ENCODE measurements around the gene POR. TPM values are rescaled to one million over a fixed set of nuclear protein-coding genes. Genes with fewer than 3 reads are reported as not detected.

Gene POR
- total and polyA plus RNA-seq, 2 of the 13 experiments (the other 11 are each of a cell fraction or from before 2014, with no cell fraction given) = 145 to 266 TPM

- TF ChIP-seq ZNF770 (CRISPR knock-in tag; IDR thresholded peaks at IDR 0.05) = peak; percentile 97
- no peak for TF ChIP-seq ZNF136 (CRISPR knock-in tag; IDR thresholded peaks at IDR 0.05; ENCODE audit: low read depth)
- 0 out of 2 replicates have a peak, but pooled peaks have one; percentile 9 for TF ChIP-seq GATAD1 (CRISPR knock-in tag; IDR thresholded peaks at IDR 0.05)
- TF ChIP-seq KMT2B (CRISPR knock-in tag; IDR thresholded peaks at IDR 0.05) = no peak
- no peak for TF ChIP-seq FOXC1 (CRISPR knock-in tag; IDR thresholded peaks at IDR 0.05; ENCODE audit: borderline replicate concordance)
- TF ChIP-seq ZNF878 (CRISPR knock-in tag; IDR thresholded peaks at IDR 0.05) = no peak
- TF ChIP-seq ZNF350 (CRISPR knock-in tag; IDR thresholded peaks at IDR 0.05; ENCODE audit: borderline replicate concordance, low read depth) = peak; percentile 60; the same call in 1 of the 2 replicates
- TF ChIP-seq TOE1 (CRISPR knock-in tag; IDR thresholded peaks at IDR 0.05) = no peak
- TF ChIP-seq, protein P1, sequence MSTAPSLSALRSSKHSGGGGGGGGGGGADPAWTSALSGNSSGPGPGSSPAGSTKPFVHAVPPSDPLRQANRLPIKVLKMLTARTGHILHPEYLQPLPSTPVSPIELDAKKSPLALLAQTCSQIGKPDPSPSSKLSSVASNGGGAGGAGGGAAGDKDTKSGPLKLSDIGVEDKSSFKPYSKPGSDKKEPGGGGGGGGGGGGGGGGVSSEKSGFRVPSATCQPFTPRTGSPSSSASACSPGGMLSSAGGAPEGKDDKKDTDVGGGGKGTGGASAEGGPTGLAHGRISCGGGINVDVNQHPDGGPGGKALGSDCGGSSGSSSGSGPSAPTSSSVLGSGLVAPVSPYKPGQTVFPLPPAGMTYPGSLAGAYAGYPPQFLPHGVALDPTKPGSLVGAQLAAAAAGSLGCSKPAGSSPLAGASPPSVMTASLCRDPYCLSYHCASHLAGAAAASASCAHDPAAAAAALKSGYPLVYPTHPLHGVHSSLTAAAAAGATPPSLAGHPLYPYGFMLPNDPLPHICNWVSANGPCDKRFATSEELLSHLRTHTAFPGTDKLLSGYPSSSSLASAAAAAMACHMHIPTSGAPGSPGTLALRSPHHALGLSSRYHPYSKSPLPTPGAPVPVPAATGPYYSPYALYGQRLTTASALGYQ (CRISPR knock-in tag; IDR thresholded peaks at IDR 0.05) = no peak
- TF ChIP-seq NR2F6 (IDR thresholded peaks at IDR 0.05) = peak; percentile 68
- TF ChIP-seq NR2F6 (CRISPR knock-in tag; IDR thresholded peaks at IDR 0.05) = peak; percentile 82
- no peak for TF ChIP-seq ZSCAN12 (CRISPR knock-in tag; IDR thresholded peaks at IDR 0.05)
- TF ChIP-seq, protein P2, sequence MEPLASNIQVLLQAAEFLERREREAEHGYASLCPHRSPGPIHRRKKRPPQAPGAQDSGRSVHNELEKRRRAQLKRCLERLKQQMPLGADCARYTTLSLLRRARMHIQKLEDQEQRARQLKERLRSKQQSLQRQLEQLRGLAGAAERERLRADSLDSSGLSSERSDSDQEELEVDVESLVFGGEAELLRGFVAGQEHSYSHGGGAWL (CRISPR knock-in tag; IDR thresholded peaks at IDR 0.05) = no peak
- no peak for TF ChIP-seq BRD4 (CRISPR knock-in tag; IDR thresholded peaks at IDR 0.05)
- no peak for TF ChIP-seq AKNA (CRISPR knock-in tag; IDR thresholded peaks at IDR 0.05; ENCODE audit: borderline replicate concordance)
- TF ChIP-seq NCOA1 (CRISPR knock-in tag; IDR thresholded peaks at IDR 0.05) = no peak
- peak; percentile 64; the same call in 1 of the 2 replicates for TF ChIP-seq TARDBP (CRISPR knock-in tag; IDR thresholded peaks at IDR 0.05)
- no peak for TF ChIP-seq SMAD1 (CRISPR knock-in tag; IDR thresholded peaks at IDR 0.05; ENCODE audit: borderline replicate concordance, low read depth)
- TF ChIP-seq ZNF598 (CRISPR knock-in tag; IDR thresholded peaks at IDR 0.05; ENCODE audit: borderline replicate concordance) = no peak
- TF ChIP-seq MIXL1 (CRISPR knock-in tag; IDR thresholded peaks at IDR 0.05) = 0 out of 2 replicates have a peak, but pooled peaks have one; percentile 9
- TF ChIP-seq ZNF513 (CRISPR knock-in tag; conservative IDR thresholded peaks at IDR 0.05) = no peak
Measured at GRCh38 chr7:75896803-75897327, 18.1 kb upstream of the POR start (continued).
